Measurements from ENCODE around the gene BIRC7.
"Not testable (repeated sequence)": the region's sequence is repeated elsewhere in the genome, so short reads cannot be mapped to it uniquely, and the experiment has no call there.

Gene BIRC7

GRCh38 chr20:63208346-63208909 is 27.3 kb upstream of the BIRC7 start:
- no peak for DNase-seq (ENCODE audit: low read depth)

- no peak for DNase-seq (ENCODE audit: low read depth)
Observed at GRCh38 chr20:63210011-63210605, 25.6 kb upstream of the BIRC7 start.

- DNase-seq (ENCODE audit: low read depth), result no peak
Observed at GRCh38 chr20:63212393-63212730, 23.3 kb upstream of the BIRC7 start.

- DNase-seq (ENCODE audit: low read depth), result no peak
Observed at GRCh38 chr20:63212792-63213191, 22.9 kb upstream of the BIRC7 start.

GRCh38 chr20:63214514-63214913 is 21.2 kb upstream of the BIRC7 start:
- no peak for DNase-seq (ENCODE audit: low read depth)

- no peak for DNase-seq (ENCODE audit: low read depth)
Observed at GRCh38 chr20:63215101-63216040, 20.3 kb upstream of the BIRC7 start.

GRCh38 chr20:63216041-63216848 is 19.5 kb upstream of the BIRC7 start, which contains the start of gene YTHDF1:
YTHDF1 (minus strand) TSS chr20:63216131; CDS start chr20:63215892, 239 bp downstream.
- peak; percentile 94 for DNase-seq (ENCODE audit: low read depth)

- DNase-seq (ENCODE audit: low read depth), result no peak
Observed at GRCh38 chr20:63216849-63217471, 18.7 kb upstream of the BIRC7 start.

GRCh38 chr20:63217706-63218105 is 18.0 kb upstream of the BIRC7 start:
- DNase-seq (ENCODE audit: low read depth), result no peak

GRCh38 chr20:63218701-63219446 is 16.8 kb upstream of the BIRC7 start:
- no peak for DNase-seq (ENCODE audit: low read depth)

- no peak for DNase-seq (ENCODE audit: low read depth)
Observed at GRCh38 chr20:63219447-63219821, 16.3 kb upstream of the BIRC7 start.

GRCh38 chr20:63219866-63220521 is 15.7 kb upstream of the BIRC7 start:
- DNase-seq (ENCODE audit: low read depth), result no peak

- no peak for DNase-seq (ENCODE audit: low read depth)
Observed at GRCh38 chr20:63220696-63221399, 14.9 kb upstream of the BIRC7 start.

- DNase-seq (ENCODE audit: low read depth), result not testable (repeated sequence)
Observed at GRCh38 chr20:63221400-63222053, 14.2 kb upstream of the BIRC7 start.

GRCh38 chr20:63222541-63222940 is 13.2 kb upstream of the BIRC7 start:
- DNase-seq (ENCODE audit: low read depth), result no peak

GRCh38 chr20:63223121-63223825 is 12.4 kb upstream of the BIRC7 start:
- DNase-seq (ENCODE audit: low read depth), result peak; percentile 19

GRCh38 chr20:63223826-63224207 is 11.9 kb upstream of the BIRC7 start:
- no peak for DNase-seq (ENCODE audit: low read depth)

GRCh38 chr20:63224412-63225081 is 11.2 kb upstream of the BIRC7 start:
- no peak for DNase-seq (ENCODE audit: low read depth)

All from stimulated activated CD4-positive, alpha-beta T cell treated with anti-CD3 and anti-CD28 coated beads, Interleukin-2, amount 100 ng/mL, for 4 hours (primary cell).